ENCODE data around the gene DHRS1. TPM values are rescaled to one million over a fixed set of nuclear protein-coding genes. Genes with fewer than 3 reads are reported as not detected.

The DHRS1 gene
- total RNA-seq, 1 experiment from 2014 or later, result 34.7 TPM

GRCh38 chr14:24293525-24293924, 6.1 kb downstream of the DHRS1 start:
- H3K4me2 ChIP-seq (ENCODE audit: low read length), result no peak overlapping the region
- ChIA-PET POLR2A (no interaction called here), CTCF (interaction anchor here (1.1 to 1.9 kb wide), 3 partner anchors 15 to 179 kb away, joined by 3 to 7 read pairs (median 4); partner anchors contain the start of genes CIDEB, DCAF11, NRL and TINF2), RAD21 (ENCODE audit: low non-redundant PET in 1 of 2, low total read pairs in 2 of 2, uncharacterized antibody in 2 of 2, unreplicated experiment in 2 of 2) (no interaction called here)
- H3K9ac ChIP-seq (ENCODE audit: low read length), result no peak overlapping the region
- no peak overlapping the region for H3K4me3 ChIP-seq (replicated peaks in 1 of 2; ENCODE audit: low read depth in 1 of 2, low read length in 2 of 2)
- H3K9me3 ChIP-seq (ENCODE audit: control insufficient read depth in 1 of 2, insufficient read depth in 1 of 2, low read depth in 1 of 2, low read length in 2 of 2), result no peaks in the 10 kb centered on the region
- peaks cover 17 to 23% of the 10 kb centered on the region in 2 experiments for H3K36me3 ChIP-seq (ENCODE audit: control insufficient read depth in 1 of 2, insufficient read depth in 2 of 2, low read length in 2 of 2)
- ATAC-seq (no peak), DNase-seq (ENCODE audit: low read depth, low spot score) (no peak)
- peaks cover 9 to 16% of the 10 kb centered on the region in 2 experiments for H3K4me1 ChIP-seq (ENCODE audit: control insufficient read depth in 1 of 2, insufficient read depth in 2 of 2, low read length in 2 of 2)
- H3K27me3 ChIP-seq (ENCODE audit: insufficient read depth, low read length), result no peaks in the 10 kb centered on the region
- H4K20me1 ChIP-seq (ENCODE audit: insufficient read depth), result no peaks in the 10 kb centered on the region
- intact Hi-C loops (cut with micrococcal nuclease), result loop anchor here (10.0 kb wide), 1 partner anchor 309 kb away; the partner anchor contains the start of gene DHRS4L2
- BruUV-seq (replicated peaks), result no TSS peak
- no peak overlapping the region for H2AFZ ChIP-seq (ENCODE audit: low read depth, low read length, poor library complexity, severe bottlenecking)
- no peaks in the 10 kb centered on the region for H3K79me2 ChIP-seq (ENCODE audit: insufficient read depth, low read length)
- H3K27ac ChIP-seq (ENCODE audit: low read depth, low read length), result no peak overlapping the region
- no peak for TF ChIP-seq YY1 (IDR thresholded peaks at IDR 0.05; ENCODE audit: extremely low read depth, insufficient replicate concordance, low read depth, low read length)
- no peak for TF ChIP-seq TCF7L2 (IDR thresholded peaks at IDR 0.05; ENCODE audit: borderline replicate concordance, extremely low read depth, insufficient read depth, insufficient read length)
- TF ChIP-seq ZBTB33 (IDR thresholded peaks at IDR 0.05; ENCODE audit: extremely low read depth, insufficient replicate concordance, low read length), result no peak
- no peak for TF ChIP-seq CTCF (IDR thresholded peaks at IDR 0.05 in 2 of 3, conservative IDR thresholded peaks at IDR 0.05 in 1 of 3; ENCODE audit: borderline replicate concordance in 1 of 3, insufficient read depth in 1 of 3, low read depth in 2 of 3, low read length in 2 of 3)
- TF ChIP-seq SIN3A (IDR thresholded peaks at IDR 0.05; ENCODE audit: low read depth), result no peak
- no peak for TF ChIP-seq ZNF274 (IDR thresholded peaks at IDR 0.05; ENCODE audit: low read depth, low read length)
- no peak for TF ChIP-seq EZH2phosphoT487 (IDR thresholded peaks at IDR 0.05; ENCODE audit: borderline replicate concordance)
- no peak for TF ChIP-seq JUND (IDR thresholded peaks at IDR 0.05)
- no peak for TF ChIP-seq SRF (IDR thresholded peaks at IDR 0.05; ENCODE audit: low read depth)
- no peak for TF ChIP-seq SP1 (IDR thresholded peaks at IDR 0.05; ENCODE audit: low read depth)
- TF ChIP-seq POLR2A (IDR thresholded peaks at IDR 0.05; ENCODE audit: borderline replicate concordance, extremely low read depth, insufficient read depth, insufficient read length), result no peak
- no peak for TF ChIP-seq REST (IDR thresholded peaks at IDR 0.05; ENCODE audit: low read depth)
- no peak for TF ChIP-seq FOSL1 (IDR thresholded peaks at IDR 0.05; ENCODE audit: low read depth)
- no peak for TF ChIP-seq MAX (IDR thresholded peaks at IDR 0.05)
- TF ChIP-seq CEBPB (IDR thresholded peaks at IDR 0.05; ENCODE audit: low read depth), result no peak
- TF ChIP-seq ELF1 (IDR thresholded peaks at IDR 0.05; ENCODE audit: borderline replicate concordance, low read depth), result no peak
- TF ChIP-seq RAD21 (IDR thresholded peaks at IDR 0.05; ENCODE audit: low read depth), result no peak
- no peak for TF ChIP-seq ZFX (IDR thresholded peaks at IDR 0.05)
- no peaks in the 10 kb centered on the region for H3K9me2 ChIP-seq (ENCODE audit: insufficient read depth)

Measured in HCT116 (cell line).